Stimulated activated CD4-positive, alpha-beta T cell treated with anti-CD3 and anti-CD28 coated beads, TNF-alpha, amount 100 ng/mL, for 24 hours (primary cell): Measurements from ENCODE around the gene PDHA2.
"Not testable (repeated sequence)": the region's sequence is repeated elsewhere in the genome, so short reads cannot be mapped to it uniquely, and the experiment has no call there.

ENCODE experiments used
- DNase-seq, 3 experiments: peaks; one replicate each; pipeline ENCODE4 v3.0.0-alpha.2; 2020; ENCODE audit warnings: low read depth in 3 of 3

PDHA2 gene

DNA sequence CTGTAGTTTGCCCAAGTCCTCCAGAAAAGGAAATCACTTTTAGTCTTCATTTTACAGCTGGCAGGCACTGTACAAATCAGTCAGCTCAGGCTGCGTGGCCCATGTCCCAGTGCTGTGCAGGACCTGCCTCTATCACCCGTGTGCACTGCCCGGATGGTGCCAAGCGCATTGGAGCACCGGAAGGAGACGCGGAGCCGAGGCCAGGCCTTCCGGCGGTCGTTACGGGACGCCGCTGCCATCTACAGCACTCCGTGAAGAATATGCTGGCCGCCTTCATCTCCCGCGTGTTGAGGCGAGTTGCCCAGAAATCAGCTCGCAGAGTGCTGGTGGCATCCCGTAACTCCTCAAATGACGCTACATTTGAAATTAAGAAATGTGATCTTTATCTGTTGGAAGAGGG is at the start of gene PDHA2:
Gene PDHA2, plus strand, starts transcription at position 203 of the 400 bp plus-strand sequence. Its CDS starts 58 bp downstream, at position 261.
- DNase-seq: no peak

DNA sequence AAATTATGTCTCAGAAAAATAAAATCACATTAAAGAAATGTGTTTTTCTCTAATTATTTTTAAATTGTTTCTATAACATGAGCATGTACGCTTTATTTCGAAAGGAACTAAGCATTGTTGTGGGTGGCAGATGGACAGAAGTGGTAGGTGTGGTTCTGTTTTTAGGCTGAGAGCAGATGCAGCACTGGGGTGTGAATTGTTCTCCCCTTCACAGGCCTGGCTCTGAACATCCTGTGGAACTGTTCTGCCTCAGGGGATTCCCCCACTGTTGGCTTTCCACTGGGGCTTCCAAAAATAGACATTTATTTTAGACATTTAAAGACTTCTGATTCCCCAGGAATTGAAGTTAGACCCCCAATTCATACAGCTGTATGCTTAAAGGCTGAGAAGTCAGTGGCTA is 41.9 kb upstream of the PDHA2 start:
- DNase-seq: no peak

DNA sequence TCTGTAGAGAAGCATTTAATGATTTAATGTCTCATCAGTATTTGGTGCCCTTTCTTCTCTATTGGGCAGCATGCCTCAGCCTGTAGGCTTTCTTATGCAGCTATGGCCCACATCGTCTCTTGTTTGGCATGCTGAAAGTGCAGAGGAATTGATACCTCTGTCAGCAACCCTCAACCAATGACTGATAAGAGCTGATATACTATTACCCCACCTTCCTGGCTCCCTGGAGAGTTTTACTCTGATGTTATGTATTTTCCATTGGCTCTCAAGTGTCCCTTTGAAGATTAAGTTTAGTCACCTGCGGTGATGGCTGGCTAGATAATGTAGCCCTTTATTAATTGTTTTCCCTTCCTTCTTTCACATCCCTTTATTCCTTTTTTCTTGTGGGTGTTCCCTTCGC is 41.2 kb upstream of the PDHA2 start:
- DNase-seq: no peak

DNA sequence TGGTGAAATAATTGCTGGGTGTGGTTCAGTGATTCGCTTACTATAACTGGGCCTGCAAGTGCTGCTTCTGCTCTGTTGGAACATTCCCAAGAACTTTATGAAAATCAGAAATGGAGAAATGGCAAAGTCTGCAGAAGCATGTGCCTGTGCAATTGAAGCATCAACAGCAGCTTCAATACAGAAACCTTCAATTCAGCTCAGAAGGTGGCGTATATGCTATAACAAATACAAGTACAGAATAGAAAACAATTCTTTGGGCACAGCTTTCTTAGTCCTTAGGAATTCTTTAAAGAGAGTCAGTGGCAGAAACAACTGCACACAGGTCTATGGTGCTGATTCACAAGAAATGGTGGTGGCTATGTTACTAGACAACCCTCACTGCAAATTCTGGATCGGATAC is 18.0 kb upstream of the PDHA2 start:
- no peak for DNase-seq

DNA sequence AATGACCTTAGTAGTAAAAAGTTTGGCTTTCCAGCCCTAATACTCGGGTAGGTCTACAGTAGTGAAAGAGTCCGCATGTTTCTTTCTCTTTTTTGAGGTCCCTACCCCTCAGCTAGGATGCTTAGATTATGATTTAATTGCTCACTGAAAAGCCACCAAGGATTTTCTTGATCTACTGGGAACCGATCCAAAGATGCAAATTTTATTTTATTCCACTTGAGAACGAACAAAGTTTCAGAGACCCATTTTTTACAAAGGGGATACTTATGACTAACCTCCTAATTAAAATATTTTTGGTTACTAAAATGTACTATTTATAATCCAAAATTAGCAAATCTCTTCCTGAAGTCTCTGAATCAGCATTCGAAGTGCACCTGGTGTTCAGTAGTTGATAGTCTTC is 14.3 kb upstream of the PDHA2 start:
- DNase-seq: no peak

DNA sequence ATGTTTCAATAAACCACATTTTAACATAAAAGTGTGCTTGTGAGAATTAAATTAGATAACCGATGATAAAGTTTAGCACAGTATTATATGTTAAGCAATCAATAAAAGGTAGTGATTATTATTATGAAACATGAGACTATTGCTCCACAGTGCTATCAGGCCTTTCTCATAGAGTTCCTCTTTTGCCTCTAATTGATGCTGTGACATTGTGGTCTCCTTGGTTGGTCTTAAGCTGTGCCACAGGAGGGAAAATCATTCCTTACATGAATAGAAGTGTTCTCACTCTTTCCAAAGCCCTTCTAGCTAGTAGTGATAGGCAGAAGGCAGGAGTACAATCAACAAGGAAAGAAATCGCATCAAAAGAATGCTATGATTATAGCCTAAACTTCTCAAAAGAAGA is 9.2 kb upstream of the PDHA2 start:
- DNase-seq: no peak

DNA sequence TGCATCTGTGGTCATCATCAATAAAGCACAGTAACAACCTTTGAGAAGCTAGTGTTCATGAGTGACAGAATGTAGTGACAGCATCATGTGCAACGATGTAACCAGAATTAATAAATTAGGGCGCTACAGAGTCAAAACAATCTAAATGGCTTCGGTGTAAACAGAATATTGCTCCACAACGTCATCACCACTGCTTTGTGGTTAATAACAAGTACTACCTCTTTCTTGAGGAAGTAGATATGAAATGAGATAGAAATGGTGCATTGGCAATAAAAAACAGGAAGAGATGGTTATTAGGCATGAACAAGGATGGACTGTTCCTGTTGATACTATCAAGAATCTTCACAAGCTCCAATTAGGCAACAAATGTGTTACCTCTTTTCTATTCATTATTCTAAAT is 8.7 kb upstream of the PDHA2 start:
- no peak for DNase-seq

DNA sequence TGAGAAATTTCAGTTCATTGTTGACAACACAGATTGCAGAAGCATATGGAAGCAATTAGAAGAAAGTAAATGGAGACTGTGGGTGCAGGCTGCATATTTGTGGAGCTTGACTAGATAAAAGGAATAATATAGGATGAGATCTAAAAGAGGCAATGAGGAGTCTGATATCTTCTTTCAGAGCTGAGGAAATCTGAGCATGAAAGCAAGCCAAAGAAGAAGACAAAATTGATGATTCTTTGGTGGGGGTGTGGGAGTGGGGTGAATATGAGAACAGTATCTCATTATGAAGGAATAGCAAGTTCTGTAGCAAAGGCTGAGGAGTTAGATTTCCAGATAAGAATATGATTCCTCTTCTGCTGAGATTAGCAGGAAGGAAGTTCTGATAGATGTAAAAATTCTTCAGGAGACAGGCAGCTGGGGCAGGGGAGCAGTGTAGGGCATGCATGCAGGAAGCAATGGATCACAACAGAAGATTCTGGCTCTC is 6.1 kb upstream of the PDHA2 start:
- no peak for DNase-seq

DNA sequence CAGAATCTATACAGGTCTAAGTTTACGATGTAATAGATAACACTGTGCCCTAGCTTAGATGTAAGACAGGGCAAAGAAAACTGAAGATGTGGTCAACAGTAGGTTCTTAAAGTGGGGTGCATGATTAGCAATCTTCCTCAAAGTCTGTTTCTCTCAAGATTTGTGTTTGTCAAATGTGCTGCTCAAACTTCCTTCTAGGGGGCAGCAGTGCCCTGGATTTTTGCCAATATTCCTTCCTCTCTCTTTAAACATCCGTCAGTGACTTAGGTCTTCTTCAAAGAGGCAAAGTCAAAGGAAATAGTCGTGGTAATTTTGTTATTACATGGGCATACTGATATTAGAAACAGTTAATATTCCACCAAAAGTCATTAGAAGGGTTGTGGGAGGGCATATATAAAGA is 4.2 kb upstream of the PDHA2 start:
- no peak for DNase-seq

DNA sequence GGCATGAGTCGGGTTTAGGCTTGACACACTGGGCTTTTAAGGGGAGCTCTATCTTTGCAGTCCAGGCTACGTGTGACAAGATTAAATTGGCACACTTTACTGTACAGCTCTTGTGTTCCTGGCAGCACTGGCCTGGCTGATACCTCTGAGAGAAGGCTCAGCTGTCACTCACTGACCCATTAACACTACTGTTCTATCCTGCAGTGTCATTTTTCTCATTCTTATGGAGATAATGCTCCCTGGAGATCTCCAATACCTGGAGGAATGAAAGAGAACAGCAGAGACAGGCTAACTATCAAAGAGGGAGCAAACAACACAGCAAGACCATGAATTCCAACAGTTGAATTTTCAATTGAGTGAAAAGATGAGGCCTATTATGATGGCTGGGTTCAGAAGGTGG is 1.7 kb upstream of the PDHA2 start:
- no peak for DNase-seq

DNA sequence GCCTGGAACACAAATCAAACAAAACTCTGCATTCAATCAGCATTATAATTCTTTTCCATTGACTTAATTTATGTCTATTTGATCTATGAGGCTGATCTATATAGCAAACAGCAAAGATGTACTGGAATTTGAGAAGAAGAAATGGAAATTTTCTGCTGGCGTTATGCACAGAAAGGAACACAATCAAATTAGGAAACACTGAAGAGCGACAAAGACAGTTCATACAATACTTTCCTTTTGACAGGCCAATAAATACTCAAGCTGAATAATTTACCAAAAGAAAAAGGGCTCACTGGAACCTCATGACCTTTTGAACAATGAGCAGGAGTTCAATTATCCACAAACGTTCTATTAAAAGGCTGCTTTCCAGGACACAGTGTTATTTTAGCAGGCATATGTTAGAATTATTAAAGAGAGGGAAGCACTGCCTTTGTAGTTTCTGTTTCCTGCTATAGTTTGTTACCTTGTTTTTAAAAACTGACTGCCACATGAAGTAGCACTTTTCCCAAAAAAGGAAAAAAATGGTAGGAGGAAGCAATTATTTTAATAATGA is 8.1 kb downstream of the PDHA2 start:
- no peak for DNase-seq

DNA sequence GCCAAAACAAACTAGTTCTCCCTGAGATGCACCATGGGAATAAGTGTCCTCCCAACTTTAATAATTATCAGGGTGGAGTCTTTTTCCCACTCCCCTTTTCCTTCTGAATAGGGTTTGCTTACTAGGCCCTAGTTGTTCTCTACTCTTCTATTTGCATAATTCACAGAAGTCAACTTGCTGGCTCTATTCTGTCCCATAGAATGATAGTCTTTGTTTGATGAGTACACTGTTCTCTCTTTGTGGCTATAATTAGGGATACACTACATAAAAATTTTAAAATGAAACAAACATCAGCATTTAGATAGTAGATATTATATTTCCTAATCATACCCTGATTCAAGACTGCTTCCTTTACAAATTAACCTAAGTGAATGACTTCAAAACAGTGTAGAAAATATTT is 10.3 kb downstream of the PDHA2 start:
- DNase-seq: no peak

DNA sequence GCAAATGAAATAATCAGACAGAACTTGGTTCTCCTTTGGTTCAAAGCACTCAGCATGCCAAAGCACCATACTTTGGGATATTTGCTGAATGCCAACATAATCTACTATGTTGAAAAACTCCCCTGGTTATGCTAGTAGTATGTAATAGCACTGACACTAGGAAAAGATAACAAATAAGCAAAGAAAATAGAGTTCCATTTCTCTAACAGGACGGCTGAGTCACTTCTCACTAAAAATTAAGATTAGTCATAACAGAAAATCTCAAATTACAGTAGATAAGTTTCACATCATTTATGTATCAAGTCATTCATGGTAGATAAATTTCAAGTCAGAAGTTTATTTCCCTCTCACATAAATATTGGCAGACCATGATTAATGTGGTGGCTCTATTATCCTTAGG is 17.9 kb downstream of the PDHA2 start:
- no peak for DNase-seq

DNA sequence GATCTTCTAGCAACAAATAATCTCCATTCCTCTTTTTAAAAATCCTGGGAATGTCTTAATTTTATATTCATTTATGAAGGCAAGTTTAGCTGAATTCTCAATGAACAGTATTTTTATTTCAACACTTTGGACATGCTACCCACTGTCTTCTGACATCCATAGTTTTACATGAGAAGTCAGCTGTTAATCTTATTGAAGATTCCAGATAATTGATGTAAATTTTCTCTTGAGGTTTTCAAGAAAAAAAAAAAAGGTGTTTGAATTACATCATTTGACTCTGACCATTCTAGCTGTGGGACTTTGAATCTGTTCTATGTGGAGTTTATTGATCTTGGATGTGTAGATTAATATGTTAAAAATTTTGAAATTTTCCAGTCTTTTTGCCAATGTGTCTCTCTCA is 28.0 kb downstream of the PDHA2 start:
- DNase-seq: no peak

DNA sequence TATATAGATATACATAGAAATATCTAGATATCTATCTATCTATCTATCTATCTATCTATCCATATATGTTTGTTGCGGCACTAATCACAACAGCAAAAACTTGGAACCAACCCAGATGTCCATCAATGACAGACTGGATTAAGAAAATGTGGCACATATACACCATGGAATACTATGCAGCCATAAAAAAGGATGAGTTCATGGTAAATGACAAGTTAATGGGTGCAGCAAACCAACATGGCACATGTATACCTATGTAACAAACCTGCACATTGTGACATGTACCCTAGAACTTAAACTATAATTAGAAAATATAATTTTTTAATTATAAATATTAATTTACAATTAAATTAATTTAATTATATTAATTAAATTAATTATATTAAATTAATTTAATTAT is 29.5 kb downstream of the PDHA2 start:
- DNase-seq: not testable (repeated sequence)

DNA sequence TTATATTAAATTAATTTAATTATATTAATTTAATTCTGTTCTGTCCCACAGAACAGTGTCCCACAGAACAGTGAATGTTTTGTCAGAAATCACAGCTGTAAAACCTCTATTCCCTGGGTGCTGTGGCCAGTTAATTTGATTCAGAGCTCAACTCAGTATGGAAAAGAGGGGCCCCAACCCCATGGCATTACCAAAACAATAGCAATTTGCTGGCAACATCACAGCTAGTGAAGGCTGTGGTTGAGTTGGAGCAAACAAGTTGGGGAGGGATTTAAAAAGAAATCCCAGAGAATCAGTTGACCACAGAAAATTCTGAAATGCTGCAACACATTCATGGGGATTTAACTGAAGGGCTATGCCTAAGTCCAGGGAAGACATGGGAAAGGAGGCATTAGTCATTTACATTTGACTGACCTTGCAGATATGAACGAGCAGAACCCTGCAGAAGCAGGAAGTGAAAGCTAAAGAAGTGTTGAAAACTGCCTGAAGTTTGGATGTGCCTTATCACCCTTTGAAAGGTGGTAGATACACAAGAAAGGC is 30.1 kb downstream of the PDHA2 start:
- DNase-seq: no peak

DNA sequence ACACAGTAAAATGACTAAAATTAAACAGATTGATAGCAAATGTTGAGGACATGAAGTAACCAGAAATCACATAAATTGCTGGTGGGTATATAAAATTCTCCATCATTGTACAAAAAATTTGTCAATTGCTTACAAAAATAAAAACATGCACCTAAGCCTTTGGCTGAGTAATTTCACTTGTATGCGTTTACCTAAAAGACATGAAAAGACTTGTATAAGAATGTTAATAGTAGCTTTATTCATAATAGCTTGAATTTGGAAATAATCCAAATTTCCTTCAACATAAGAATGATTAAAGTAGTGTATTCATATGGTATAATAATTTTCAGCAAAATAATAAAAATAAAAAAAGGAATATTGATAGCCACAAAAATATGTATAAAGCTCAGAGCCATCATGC is 37.7 kb downstream of the PDHA2 start:
- DNase-seq: no peak

DNA sequence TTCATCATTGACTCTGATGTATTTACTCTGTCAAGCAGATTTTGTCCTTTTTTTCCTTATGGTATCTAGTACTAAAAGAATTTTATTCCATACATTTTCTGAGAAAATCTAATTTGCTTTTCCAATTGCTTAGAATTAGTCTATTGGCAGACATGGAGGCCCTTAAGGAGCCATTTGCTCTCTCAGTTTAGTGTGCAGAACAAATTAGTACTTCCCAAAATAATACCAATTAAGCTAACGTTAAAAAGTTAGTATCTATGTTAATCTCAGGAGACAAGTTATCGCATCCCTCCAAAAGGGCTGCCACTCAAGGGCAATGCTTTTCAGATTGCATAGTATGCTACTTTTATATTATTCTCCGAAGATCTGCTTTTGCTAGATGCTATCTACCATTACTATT is 47.7 kb downstream of the PDHA2 start:
- no peak for DNase-seq

DNA sequence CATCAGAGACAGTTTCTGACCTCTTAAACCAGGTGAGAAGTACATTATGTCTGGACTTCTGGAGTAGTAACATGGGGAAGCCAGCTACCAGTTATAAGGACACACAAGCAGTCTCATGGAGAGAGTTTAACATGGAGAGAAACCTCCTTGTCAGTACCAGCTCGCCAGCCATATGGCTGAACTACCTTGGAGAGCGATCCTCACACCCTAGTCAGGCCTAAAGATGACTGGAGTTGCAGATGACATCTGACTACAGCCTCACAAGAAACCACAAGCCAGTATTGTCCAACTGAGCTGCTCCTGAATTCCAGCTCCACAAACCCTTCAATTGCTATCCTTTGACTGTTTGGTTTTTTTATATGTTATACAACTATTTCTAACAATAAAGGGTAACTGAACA is 49.8 kb downstream of the PDHA2 start:
- no peak for DNase-seq
